ENCODE data around the gene SERPINB1. TPM values are rescaled to one million over a fixed set of nuclear protein-coding genes. Genes with fewer than 3 reads are reported as not detected.

The SERPINB1 gene
- total RNA-seq, 2 experiments from 2014 or later: 1.2 to 3.5 TPM

DNA sequence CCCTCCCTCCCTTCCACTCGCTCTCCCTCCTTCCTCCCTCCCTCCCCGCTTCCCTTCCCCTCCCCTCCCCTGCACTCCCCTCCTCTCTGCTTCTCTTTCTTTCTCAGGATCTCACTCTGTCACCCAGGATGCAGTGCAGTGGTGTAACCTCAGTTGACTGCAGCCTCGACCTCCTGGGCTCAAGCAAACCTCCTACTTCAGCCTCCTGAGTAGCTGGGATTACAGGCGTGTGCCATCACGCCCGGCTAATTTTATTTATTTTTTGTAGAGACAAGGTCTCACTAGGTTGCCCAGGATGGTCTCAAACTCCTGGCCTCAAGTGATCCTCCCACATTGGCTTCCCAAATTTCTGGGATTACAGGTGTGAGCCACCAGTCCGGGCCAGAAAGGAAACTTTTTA is 23.6 kb upstream of the SERPINB1 start:
- BruUV-seq (replicated peaks): no TSS peak
- H2AFZ ChIP-seq (ENCODE audit: low read length): no peak overlapping the region; the same call in 1 of the 2 replicates
- peak overlapping the region; percentile 99 for H3K27ac ChIP-seq (ENCODE audit: low read depth, low read length, poor library complexity, severe bottlenecking)
- peak overlapping the region; percentile 80 for H3K4me2 ChIP-seq (ENCODE audit: low read length)
- CTCF ChIA-PET (ENCODE audit: unreplicated experiment): interaction anchor here (0.9 to 1.4 kb wide), 3 partner anchors 12 to 26 kb away, joined by 4 to 9 read pairs (median 6); no protein-coding TSS in a partner anchor
- H3K9me3 ChIP-seq (ENCODE audit: low read length): peaks cover 21% of the 10 kb centered on the region; the same call in 1 of the 2 replicates
- no peak for DNase-seq (ENCODE audit: low spot score)
- H3K4me1 ChIP-seq (ENCODE audit: insufficient read depth, low read length, poor library complexity, severe bottlenecking): peaks cover 85% of the 10 kb centered on the region
- intact Hi-C loops (cut with micrococcal nuclease; ENCODE audit: unreplicated experiment): no loop called here
- H3K9me2 ChIP-seq (ENCODE audit: insufficient read depth, low read length): no peaks in the 10 kb centered on the region
- POLR2A ChIA-PET: interaction anchor here (0.5 to 7.1 kb wide), 10 partner anchors 8 to 69 kb away, joined by 3 to 88 read pairs (median 8); no protein-coding TSS in a partner anchor
- H4K20me1 ChIP-seq (ENCODE audit: insufficient read depth, low read length): no peaks in the 10 kb centered on the region
- H3K4me3 ChIP-seq (ENCODE audit: low read depth, low read length, poor library complexity, severe bottlenecking): no peak overlapping the region
- H3K36me3 ChIP-seq (ENCODE audit: insufficient read depth, low read length): peaks cover 31% of the 10 kb centered on the region
- peaks cover 60% of the 10 kb centered on the region for H3K79me2 ChIP-seq (ENCODE audit: insufficient read depth, low read depth, low read length)
- TF ChIP-seq EZH2phosphoT487 (IDR thresholded peaks at IDR 0.05; ENCODE audit: borderline replicate concordance, low read depth, low read length): no peak
- TF ChIP-seq, protein P1, sequence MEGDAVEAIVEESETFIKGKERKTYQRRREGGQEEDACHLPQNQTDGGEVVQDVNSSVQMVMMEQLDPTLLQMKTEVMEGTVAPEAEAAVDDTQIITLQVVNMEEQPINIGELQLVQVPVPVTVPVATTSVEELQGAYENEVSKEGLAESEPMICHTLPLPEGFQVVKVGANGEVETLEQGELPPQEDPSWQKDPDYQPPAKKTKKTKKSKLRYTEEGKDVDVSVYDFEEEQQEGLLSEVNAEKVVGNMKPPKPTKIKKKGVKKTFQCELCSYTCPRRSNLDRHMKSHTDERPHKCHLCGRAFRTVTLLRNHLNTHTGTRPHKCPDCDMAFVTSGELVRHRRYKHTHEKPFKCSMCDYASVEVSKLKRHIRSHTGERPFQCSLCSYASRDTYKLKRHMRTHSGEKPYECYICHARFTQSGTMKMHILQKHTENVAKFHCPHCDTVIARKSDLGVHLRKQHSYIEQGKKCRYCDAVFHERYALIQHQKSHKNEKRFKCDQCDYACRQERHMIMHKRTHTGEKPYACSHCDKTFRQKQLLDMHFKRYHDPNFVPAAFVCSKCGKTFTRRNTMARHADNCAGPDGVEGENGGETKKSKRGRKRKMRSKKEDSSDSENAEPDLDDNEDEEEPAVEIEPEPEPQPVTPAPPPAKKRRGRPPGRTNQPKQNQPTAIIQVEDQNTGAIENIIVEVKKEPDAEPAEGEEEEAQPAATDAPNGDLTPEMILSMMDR (conservative IDR thresholded peaks at IDR 0.05; ENCODE audit: low read length): no peak

DNA sequence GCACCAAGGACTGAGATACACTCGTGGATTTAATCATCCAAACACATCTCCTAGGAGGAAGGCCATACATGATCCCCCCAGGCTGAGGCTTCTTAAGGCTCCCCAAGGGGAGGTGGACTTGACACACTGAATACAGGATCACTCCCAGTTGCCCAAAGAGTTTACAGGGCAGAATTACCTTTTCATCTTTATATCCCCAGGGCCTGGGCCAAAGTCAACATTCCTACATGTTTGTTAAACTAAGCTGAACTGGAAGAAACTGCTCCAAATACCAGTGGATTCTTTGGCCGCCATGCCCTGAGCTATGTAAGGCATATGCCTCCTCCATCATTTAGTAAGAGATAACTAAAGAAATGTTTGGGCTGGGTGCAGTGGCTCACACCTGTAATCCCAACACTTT is 22.2 kb upstream of the SERPINB1 start:
- H3K4me1 ChIP-seq (ENCODE audit: insufficient read depth, low read length, poor library complexity, severe bottlenecking): peaks cover 95% of the 10 kb centered on the region
- peaks cover 60% of the 10 kb centered on the region for H3K79me2 ChIP-seq (ENCODE audit: insufficient read depth, low read depth, low read length)
- no peaks in the 10 kb centered on the region for H3K9me2 ChIP-seq (ENCODE audit: insufficient read depth, low read length)
- CTCF ChIA-PET (ENCODE audit: unreplicated experiment): interaction anchor here (1.7 kb wide), 1 partner anchor 14 kb away, joined by 6 read pairs; no protein-coding TSS in a partner anchor
- TF ChIP-seq EZH2phosphoT487 (IDR thresholded peaks at IDR 0.05; ENCODE audit: borderline replicate concordance, low read depth, low read length): no peak
- TF ChIP-seq, protein P1 (conservative IDR thresholded peaks at IDR 0.05; ENCODE audit: low read length): no peak
- no peaks in the 10 kb centered on the region for H4K20me1 ChIP-seq (ENCODE audit: insufficient read depth, low read length)
- intact Hi-C loops (cut with micrococcal nuclease; ENCODE audit: unreplicated experiment): loop anchor here (1.0 to 2.0 kb wide), 2 partner anchors 35 to 47 kb away; no protein-coding TSS in a partner anchor
- BruUV-seq (replicated peaks): no TSS peak
- DNase-seq (ENCODE audit: low spot score): no peak
- H2AFZ ChIP-seq (ENCODE audit: low read length): no peak overlapping the region
- POLR2A ChIA-PET: interaction anchor here (0.7 to 4.7 kb wide), 7 partner anchors 14 to 37 kb away, joined by 3 to 56 read pairs (median 7); no protein-coding TSS in a partner anchor
- H3K4me3 ChIP-seq (ENCODE audit: low read depth, low read length, poor library complexity, severe bottlenecking): peak overlapping the region; percentile 48
- H3K4me2 ChIP-seq (ENCODE audit: low read length): peak overlapping the region; percentile 80
- peak overlapping the region; percentile 99 for H3K27ac ChIP-seq (ENCODE audit: low read depth, low read length, poor library complexity, severe bottlenecking)
- peaks cover 18% of the 10 kb centered on the region; the same call in 1 of the 2 replicates for H3K36me3 ChIP-seq (ENCODE audit: insufficient read depth, low read length)
- peaks cover 12% of the 10 kb centered on the region; the same call in 1 of the 2 replicates for H3K9me3 ChIP-seq (ENCODE audit: low read length)

DNA sequence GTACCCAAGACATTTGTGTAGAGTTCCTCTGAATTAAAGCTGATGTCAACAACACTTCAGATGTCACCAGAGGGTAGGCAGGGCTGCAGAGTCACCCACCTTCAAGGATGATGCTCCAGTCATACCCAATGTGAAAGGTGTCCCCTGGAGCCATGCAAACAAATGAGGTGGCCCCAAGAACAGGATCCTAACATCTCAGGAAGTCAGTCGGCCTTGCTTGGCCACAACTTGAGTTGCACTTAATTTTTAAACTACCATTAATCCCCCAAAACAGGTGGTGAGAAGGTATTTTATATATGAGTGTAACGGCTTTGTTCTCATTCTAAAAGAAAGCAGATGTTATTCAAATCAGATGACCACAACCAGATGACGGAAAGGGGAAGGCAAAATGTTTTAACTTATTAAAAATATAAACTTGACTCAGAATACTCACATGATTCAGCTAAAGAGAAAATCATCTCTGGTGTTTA is 21.1 kb upstream of the SERPINB1 start:
- TF ChIP-seq EZH2phosphoT487 (IDR thresholded peaks at IDR 0.05; ENCODE audit: borderline replicate concordance, low read depth, low read length): no peak
- TF ChIP-seq, protein P1 (conservative IDR thresholded peaks at IDR 0.05; ENCODE audit: low read length): no peak
- H3K27ac ChIP-seq (ENCODE audit: low read depth, low read length, poor library complexity, severe bottlenecking): peak overlapping the region; percentile 99
- ChIA-PET POLR2A (interaction anchor here (0.6 to 4.7 kb wide), 9 partner anchors 8 to 48 kb away, joined by 3 to 56 read pairs (median 4); no protein-coding TSS in a partner anchor), CTCF (ENCODE audit: unreplicated experiment) (interaction anchor here (1.7 kb wide), 1 partner anchor 15 kb away, joined by 6 read pairs; no protein-coding TSS in a partner anchor)
- no peaks in the 10 kb centered on the region for H3K9me2 ChIP-seq (ENCODE audit: insufficient read depth, low read length)
- H3K4me2 ChIP-seq (ENCODE audit: low read length): peak overlapping the region; percentile 80
- H3K36me3 ChIP-seq (ENCODE audit: insufficient read depth, low read length): peaks cover 9% of the 10 kb centered on the region; the same call in 1 of the 2 replicates
- H3K9me3 ChIP-seq (ENCODE audit: low read length): peaks cover 2% of the 10 kb centered on the region; the same call in 1 of the 2 replicates
- no TSS peak for BruUV-seq (replicated peaks)
- H3K4me3 ChIP-seq (ENCODE audit: low read depth, low read length, poor library complexity, severe bottlenecking): peak overlapping the region; percentile 55
- DNase-seq (ENCODE audit: low spot score): peak; percentile 95
- H2AFZ ChIP-seq (ENCODE audit: low read length): no peak overlapping the region
- intact Hi-C loops (cut with micrococcal nuclease; ENCODE audit: unreplicated experiment): loop anchor here (1.0 to 2.0 kb wide), 4 partner anchors 16 to 49 kb away; no protein-coding TSS in a partner anchor
- H4K20me1 ChIP-seq (ENCODE audit: insufficient read depth, low read length): no peaks in the 10 kb centered on the region
- H3K4me1 ChIP-seq (ENCODE audit: insufficient read depth, low read length, poor library complexity, severe bottlenecking): peaks cover 95% of the 10 kb centered on the region
- peaks cover 51% of the 10 kb centered on the region for H3K79me2 ChIP-seq (ENCODE audit: insufficient read depth, low read depth, low read length)
